Tibial nerve (tissue), 4 donors: Measurements from ENCODE around the gene SERPINI1.

Experiments used
- CTCF ChIP-seq, 5 experiments: fragments of 200-600 bp in 3 of 5; fragments of 450-650 bp in 2 of 5; sonication (generic) in 3 of 5; IDR thresholded peaks; one replicate each; pipeline ENCODE4 v1.5.1; 2016 to 2019; ENCODE audit warnings: antibody characterized with exemption in 5 of 5, mild to moderate bottlenecking in 3 of 5, moderate library complexity in 2 of 5
- EP300 ChIP-seq, 2 donors: sonication (generic); formaldehyde crosslinking; IDR thresholded peaks; one replicate each; pipeline ENCODE4 v1.6.1; 2017; ENCODE audit warnings: antibody characterized with exemption in 2 of 2, mild to moderate bottlenecking in 1 of 2

GRCh38 chr3:167866331-167866730 is 130.8 kb downstream of the SERPINI1 start:
- TF ChIP-seq CTCF (IDR thresholded peaks at IDR 0.05) = no peak
- TF ChIP-seq EP300 (IDR thresholded peaks at IDR 0.05) = no peak
